Skeletal muscle satellite cell (primary cell): ENCODE data around the gene SATL1. TPM values are rescaled to one million over a fixed set of nuclear protein-coding genes. Genes with fewer than 3 reads are reported as not detected.
"Not testable (repeated sequence)": the region's sequence is repeated elsewhere in the genome, so short reads cannot be mapped to it uniquely, and the experiment has no call there.

Experiments
- H3K27me3 ChIP-seq: 2 replicates; pipeline ENCODE4 v1.7.0; 2013; ENCODE audit warnings: low read length; ENCODE audit not compliant: control insufficient read depth, insufficient read depth
- H3K36me3 ChIP-seq: 2 replicates; pipeline ENCODE4 v1.7.0; 2013; ENCODE audit warnings: mild to moderate bottlenecking, control low read depth, low read length; ENCODE audit not compliant: insufficient read depth
- H3K4me1 ChIP-seq: 2 replicates; pipeline ENCODE4 v1.7.0; 2013; ENCODE audit warnings: low read length; ENCODE audit not compliant: control insufficient read depth, insufficient read depth
- H3K4me2 ChIP-seq: 2 replicates; pipeline ENCODE4 v1.7.0; 2013; ENCODE audit warnings: mild to moderate bottlenecking, low read length
- H3K4me3 ChIP-seq: 2 replicates; pipeline ENCODE4 v1.7.0; 2013; ENCODE audit warnings: low read length
- H3K9ac ChIP-seq: 2 replicates; pipeline ENCODE4 v1.7.0; 2013; ENCODE audit warnings: mild to moderate bottlenecking, low read depth, low read length, moderate library complexity
- H3K9me3 ChIP-seq: replicated peaks from 2 replicates; pipeline ENCODE4 v1.7.0; 2013; ENCODE audit warnings: mild to moderate bottlenecking, control low read depth, low read length
- total RNA-seq: library from RNA; depleted of rRNA; stranded (reverse); fragments of >200 nt; gene quantifications from 2 replicates; pipeline ENCODE4 v1.2.3, GENCODE V29; 2012; rRNA removed

The SATL1 gene
- not detected in 2 replicates for total RNA-seq

GRCh38 chrX:85243761-85244449 is at the start of gene SATL1, which contains the start of gene ZNF711:
Gene SATL1, minus strand, starts transcription at chrX:85243779. Its CDS starts 134,811 bp downstream, at chrX:85108968.
Gene ZNF711, plus strand, starts transcription at chrX:85243991. Its CDS starts 3,582 bp downstream, at chrX:85247573.
- H3K36me3 ChIP-seq = no peaks in the 10 kb centered on the region
- no peaks in the 10 kb centered on the region for H3K27me3 ChIP-seq
- H3K4me1 ChIP-seq = no peaks in the 10 kb centered on the region
- H3K4me2 ChIP-seq = peak within 1 kb of the TSS; percentile 76
- peak within 1 kb of the TSS; percentile 68 for H3K9ac ChIP-seq
- H3K4me3 ChIP-seq = peak within 1 kb of the TSS; percentile 71
- H3K9me3 ChIP-seq = no peaks in the 10 kb centered on the region

GRCh38 chrX:85288992-85289723 is 45.6 kb upstream of the SATL1 start:
- Histone ChIP-seq H3K4me3 (no peak overlapping the region), H3K9ac (no peak overlapping the region), H3K27me3 (no peaks in the 10 kb centered on the region), H3K36me3 (no peaks in the 10 kb centered on the region), H3K4me2 (no peak overlapping the region), H3K9me3 (no peaks in the 10 kb centered on the region), H3K4me1 (no peaks in the 10 kb centered on the region)

GRCh38 chrX:85285286-85285685 is 41.7 kb upstream of the SATL1 start:
- not testable (repeated sequence) for H3K36me3 ChIP-seq, H3K4me1 ChIP-seq, H3K9ac ChIP-seq, H3K4me3 ChIP-seq, H3K9me3 ChIP-seq, H3K4me2 ChIP-seq, H3K27me3 ChIP-seq

GRCh38 chrX:85244450-85245211 is 1.1 kb upstream of the SATL1 start:
- Histone ChIP-seq H3K27me3 (no peaks in the 10 kb centered on the region), H3K9me3 (no peaks in the 10 kb centered on the region), H3K9ac (peak overlapping the region; percentile 68), H3K4me2 (peak overlapping the region; percentile 76), H3K4me1 (no peaks in the 10 kb centered on the region), H3K4me3 (peak overlapping the region; percentile 71), H3K36me3 (no peaks in the 10 kb centered on the region)

- Histone ChIP-seq H3K9ac (no peak overlapping the region), H3K36me3 (no peaks in the 10 kb centered on the region), H3K27me3 (no peaks in the 10 kb centered on the region), H3K4me3 (no peak overlapping the region), H3K9me3 (no peaks in the 10 kb centered on the region), H3K4me2 (peak overlapping the region; percentile 76), H3K4me1 (no peaks in the 10 kb centered on the region)
Observed at GRCh38 chrX:85243155-85243554, 424 bp downstream of the SATL1 start.

- Histone ChIP-seq H3K9me3 (no peaks in the 10 kb centered on the region), H3K4me3 (no peak overlapping the region), H3K4me1 (no peaks in the 10 kb centered on the region), H3K4me2 (no peak overlapping the region), H3K36me3 (no peaks in the 10 kb centered on the region), H3K27me3 (no peaks in the 10 kb centered on the region), H3K9ac (no peak overlapping the region)
Observed at GRCh38 chrX:85223359-85223758, 20.2 kb downstream of the SATL1 start.

- Histone ChIP-seq H3K9ac (no peak overlapping the region), H3K4me3 (no peak overlapping the region), H3K36me3 (no peaks in the 10 kb centered on the region), H3K4me2 (no peak overlapping the region), H3K9me3 (no peaks in the 10 kb centered on the region), H3K4me1 (no peaks in the 10 kb centered on the region), H3K27me3 (no peaks in the 10 kb centered on the region)
Observed at GRCh38 chrX:85221361-85221760, 22.2 kb downstream of the SATL1 start.

- no peaks in the 10 kb centered on the region for H3K4me1 ChIP-seq
- no peaks in the 10 kb centered on the region for H3K36me3 ChIP-seq
- no peak overlapping the region for H3K4me2 ChIP-seq
- H3K4me3 ChIP-seq = no peak overlapping the region
- H3K27me3 ChIP-seq = no peaks in the 10 kb centered on the region
- H3K9me3 ChIP-seq = no peaks in the 10 kb centered on the region
- no peak overlapping the region for H3K9ac ChIP-seq
Observed at GRCh38 chrX:85215946-85216345, 27.6 kb downstream of the SATL1 start.

- Histone ChIP-seq H3K9me3 (no peaks in the 10 kb centered on the region), H3K9ac (no peak overlapping the region), H3K4me2 (no peak overlapping the region), H3K36me3 (no peaks in the 10 kb centered on the region), H3K4me3 (no peak overlapping the region), H3K27me3 (no peaks in the 10 kb centered on the region), H3K4me1 (no peaks in the 10 kb centered on the region)
Observed at GRCh38 chrX:85213792-85214530, 29.6 kb downstream of the SATL1 start.

- Histone ChIP-seq H3K4me3 (no peak overlapping the region), H3K36me3 (no peaks in the 10 kb centered on the region), H3K9ac (no peak overlapping the region), H3K4me2 (no peak overlapping the region), H3K4me1 (no peaks in the 10 kb centered on the region), H3K27me3 (no peaks in the 10 kb centered on the region), H3K9me3 (no peaks in the 10 kb centered on the region)
Observed at GRCh38 chrX:85203461-85203970, 40.1 kb downstream of the SATL1 start.

- Histone ChIP-seq H3K27me3 (no peaks in the 10 kb centered on the region), H3K36me3 (no peaks in the 10 kb centered on the region), H3K4me2 (no peak overlapping the region), H3K4me1 (no peaks in the 10 kb centered on the region), H3K9ac (no peak overlapping the region), H3K9me3 (no peaks in the 10 kb centered on the region), H3K4me3 (no peak overlapping the region)
Observed at GRCh38 chrX:85196319-85196718, 47.3 kb downstream of the SATL1 start.
